HepG2 (cell line): Measurements from ENCODE around the gene STYX. TPM values are rescaled to one million over a fixed set of nuclear protein-coding genes. Genes with fewer than 3 reads are reported as not detected.
A peak's percentile ranks its signal among the peaks of the same experiment; 100 is the strongest.

Source experiments
- ATF7 ChIP-seq, 2 experiments: fragments of 450-650 bp in 1 of 2; sonication (generic) in 1 of 2; formaldehyde crosslinking in 1 of 2; IDR thresholded peaks; 2 replicates each; pipeline versions ENCODE4 v1.4.0 to v1.6.1; 2016 to 2020; ENCODE audit warnings: antibody characterized with exemption in 1 of 2, mild to moderate bottlenecking in 1 of 2, missing genetic modification reagents in 1 of 2
- CBFB ChIP-seq: sonication (generic); formaldehyde crosslinking; IDR thresholded peaks from 2 replicates; pipeline ENCODE4 v1.4.0; 2020; ENCODE audit warnings: missing genetic modification reagents
- GTF3A ChIP-seq: sonication (generic); formaldehyde crosslinking; conservative IDR thresholded peaks from 2 replicates; pipeline ENCODE4 v1.4.0; 2020; ENCODE audit warnings: mild to moderate bottlenecking, missing genetic modification reagents
- HNF4A ChIP-seq: sonication (generic); formaldehyde crosslinking; IDR thresholded peaks from 2 replicates; pipeline ENCODE4 v1.4.0; 2020; ENCODE audit warnings: missing genetic modification reagents
- KAT8 ChIP-seq: IDR thresholded peaks from 2 replicates; pipeline ENCODE4 v1.6.1; 2016; ENCODE audit warnings: missing genetic modification reagents, missing compliant biosample characterization
- KIAA2018 ChIP-seq: sonication (generic); formaldehyde crosslinking; IDR thresholded peaks from 2 replicates; pipeline ENCODE4 v1.5.0; 2020; ENCODE audit warnings: mild to moderate bottlenecking, missing genetic modification reagents, borderline replicate concordance
- KLF15 ChIP-seq: sonication (generic); formaldehyde crosslinking; IDR thresholded peaks from 2 replicates; pipeline ENCODE4 v1.8.1; 2023; ENCODE audit warnings: borderline replicate concordance, mild to moderate bottlenecking, inconsistent platforms, missing genetic modification reagents, mixed read lengths
- MED8 ChIP-seq: sonication (generic); formaldehyde crosslinking; IDR thresholded peaks from 2 replicates; pipeline ENCODE4 v1.8.1; 2023; ENCODE audit warnings: mild to moderate bottlenecking, missing genetic modification reagents; ENCODE audit not compliant: insufficient replicate concordance
- MIXL1 ChIP-seq: IDR thresholded peaks from 2 replicates; pipeline ENCODE4 v1.6.1; 2016
- MLLT10 ChIP-seq: sonication (generic); formaldehyde crosslinking; IDR thresholded peaks from 2 replicates; pipeline ENCODE4 v1.4.0; 2020; ENCODE audit warnings: missing genetic modification reagents
- POLR2A ChIP-seq, 2 experiments: IDR thresholded peaks; 2 replicates each; pipeline ENCODE4 v1.6.1; 2011; ENCODE audit warnings: low read depth in 2 of 2, low read length in 2 of 2, mild to moderate bottlenecking in 1 of 2, moderate library complexity in 1 of 2; ENCODE audit not compliant: insufficient read depth in 1 of 2
- REPIN1 ChIP-seq: sonication (generic); formaldehyde crosslinking; IDR thresholded peaks from 2 replicates; pipeline ENCODE4 v1.8.0; 2022; ENCODE audit warnings: missing genetic modification reagents, low read depth, mild to moderate bottlenecking, borderline replicate concordance
- RXRB ChIP-seq: IDR thresholded peaks from 2 replicates; pipeline ENCODE4 v1.6.1; 2016; ENCODE audit warnings: borderline replicate concordance, missing genetic modification reagents, missing compliant biosample characterization
- TBL1XR1 ChIP-seq: fragments of 150-350 bp; IDR thresholded peaks from 2 replicates; pipeline ENCODE4 v1.6.1; 2014; ENCODE audit warnings: borderline replicate concordance, low read length; ENCODE audit not compliant: partially characterized antibody
- TRAFD1 ChIP-seq: sonication (generic); formaldehyde crosslinking; IDR thresholded peaks from 2 replicates; pipeline ENCODE4 v1.5.1; 2020; ENCODE audit warnings: missing genetic modification reagents, mild to moderate bottlenecking, borderline replicate concordance
- ZBTB38 ChIP-seq: sonication (generic); formaldehyde crosslinking; IDR thresholded peaks from 2 replicates; pipeline ENCODE4 v1.5.1; 2020; ENCODE audit warnings: mild to moderate bottlenecking, missing genetic modification reagents
- ZNF121 ChIP-seq: sonication (generic); formaldehyde crosslinking; IDR thresholded peaks from 2 replicates; pipeline ENCODE4 v1.5.0; 2020; ENCODE audit warnings: mild to moderate bottlenecking, missing genetic modification reagents
- ZNF292 ChIP-seq: sonication (generic); formaldehyde crosslinking; IDR thresholded peaks from 2 replicates; pipeline ENCODE4 v1.8.1; 2022; ENCODE audit warnings: mild to moderate bottlenecking, low read depth, missing genetic modification reagents, borderline replicate concordance
- ZNF362 ChIP-seq: sonication (generic); formaldehyde crosslinking; IDR thresholded peaks from 2 replicates; pipeline ENCODE4 v1.4.0; 2020; ENCODE audit warnings: missing genetic modification reagents, mild to moderate bottlenecking, borderline replicate concordance
- ZNF382 ChIP-seq: sonication (generic); formaldehyde crosslinking; IDR thresholded peaks from 2 replicates; pipeline ENCODE4 v1.5.0; 2020; ENCODE audit warnings: missing genetic modification reagents, mild to moderate bottlenecking, borderline replicate concordance
- polyA plus RNA-seq, 8 experiments: library from polyadenylated mRNA; depleted of rRNA in 3 of 8; stranded (reverse) in 7 of 8; unstranded in 1 of 8; fragments of >200 nt; fragmentation: Illumina TruSeq in 4 of 8; extraction: Trizol in 4 of 8; gene quantifications; 2 replicates each; pipeline versions ENCODE4 v1.2.1 to v1.2.3, GENCODE V29; 2011 to 2016; ENCODE audit warnings: low read depth in 4 of 8, missing spikeins in 1 of 8, mixed read lengths in 1 of 8; ENCODE audit not compliant: insufficient read depth in 1 of 8
- total RNA-seq, 5 experiments: library from RNA; depleted of rRNA; stranded (reverse); fragments of >200 nt; fragmentation: Illumina TruSeq; extraction: Trizol; gene quantifications; 2 replicates each; pipeline ENCODE4 v1.2.3, GENCODE V29; 2016; ENCODE audit warnings: low read depth in 1 of 5

STYX gene
- total and polyA plus RNA-seq, 2 of the 13 experiments (the other 11 are each of a cell fraction or from before 2014, with no cell fraction given), result 6.6 to 10.9 TPM

DNA sequence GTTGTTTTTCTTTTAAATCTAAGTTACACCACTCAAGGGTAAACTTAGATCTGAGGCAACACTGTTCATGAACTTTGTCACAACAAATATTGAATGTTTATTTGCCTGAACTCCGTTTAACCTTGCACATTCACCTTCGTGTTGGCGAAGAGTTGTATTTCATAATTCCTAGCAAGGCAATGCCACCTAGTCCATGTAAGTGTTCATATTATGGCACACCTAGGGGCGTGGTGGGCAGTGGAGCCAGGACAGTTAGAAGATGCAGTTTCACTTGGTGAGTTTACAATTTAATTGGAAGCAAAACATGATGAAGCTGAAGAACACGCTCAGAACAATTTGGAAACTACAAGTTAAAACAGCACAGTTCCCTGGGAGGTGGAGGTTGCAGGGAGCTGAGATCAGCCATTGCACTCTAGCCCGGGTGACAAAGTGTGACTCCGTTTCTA, 91.9 kb downstream of the STYX start (continued):
- TF ChIP-seq ZNF362 (CRISPR knock-in tag) (peak; percentile 88), ZNF292 (CRISPR knock-in tag) (peak; percentile 55; the same call in 1 of the 2 replicates), POLR2A (IDR thresholded peaks at IDR 0.05; ENCODE audit: insufficient read depth in 1 of 2, low read depth in 2 of 2, low read length in 2 of 2) (no peak), ZNF382 (CRISPR knock-in tag) (no peak), ZNF121 (CRISPR knock-in tag) (no peak), MIXL1 (peak; percentile 99), ATF7 (IDR thresholded peaks at IDR 0.05) (no peak), ATF7 (CRISPR knock-in tag; IDR thresholded peaks at IDR 0.05) (no peak), MLLT10 (CRISPR knock-in tag) (no peak), KLF15 (CRISPR knock-in tag) (no peak), RXRB (CRISPR knock-in tag) (peak; percentile 98), KAT8 (CRISPR knock-in tag) (peak; percentile 67), HNF4A (peak; percentile 100), KIAA2018 (CRISPR knock-in tag) (no peak), REPIN1 (CRISPR knock-in tag) (peak; percentile 85; the same call in 1 of the 2 replicates), TRAFD1 (CRISPR knock-in tag) (no peak), GTF3A (no peak), ZBTB38 (no peak), TBL1XR1 (peak; percentile 97), CBFB (peak; percentile 68; the same call in 1 of the 2 replicates), MED8 (CRISPR knock-in tag) (peak; percentile 46)
